HG02840 (cell line): ENCODE measurements around the gene PLAU.
A peak's percentile ranks its signal among the peaks of the same experiment; 100 is the strongest.

Experiments
- ATAC-seq: cut with Tn5 transposase; IDR thresholded peaks from one replicate; pipeline ENCODE4 v1.9.1; 2021; ENCODE audit warnings: mild to moderate bottlenecking, moderate library complexity, moderate number of reproducible peaks; ENCODE audit not compliant: unreplicated experiment, low FRiP score

The PLAU gene

GRCh38 chr10:73910764-73911552, at the start of gene PLAU:
TSS of gene PLAU (plus strand) at chr10:73911132. CDS start at chr10:73911556, 424 bp downstream.
- no peak for ATAC-seq

- no peak for ATAC-seq
These were observed 48.9 kb upstream of the PLAU start for GRCh38 chr10:73862011-73862410.

- ATAC-seq = no peak
These were observed 47.7 kb upstream of the PLAU start for GRCh38 chr10:73863039-73863817.

GRCh38 chr10:73864229-73864628, 46.7 kb upstream of the PLAU start:
- ATAC-seq = no peak

- no peak for ATAC-seq
These were observed 45.8 kb upstream of the PLAU start for GRCh38 chr10:73865107-73865458.

GRCh38 chr10:73865459-73866442, 45.2 kb upstream of the PLAU start:
- peak; percentile 59 for ATAC-seq

- no peak for ATAC-seq
These were observed 44.3 kb upstream of the PLAU start for GRCh38 chr10:73866621-73867020.

GRCh38 chr10:73867126-73867807, 43.7 kb upstream of the PLAU start:
- no peak for ATAC-seq

- ATAC-seq = no peak
These were observed 42.9 kb upstream of the PLAU start for GRCh38 chr10:73867871-73868631.

- no peak for ATAC-seq
These were observed 42.2 kb upstream of the PLAU start for GRCh38 chr10:73868655-73869195.

- no peak for ATAC-seq
These were observed 39.4 kb upstream of the PLAU start for GRCh38 chr10:73871295-73872189.

- no peak for ATAC-seq
These were observed 38.7 kb upstream of the PLAU start for GRCh38 chr10:73872190-73872710.

- ATAC-seq = no peak
These were observed 37.6 kb upstream of the PLAU start for GRCh38 chr10:73873142-73873837.

- peak; percentile 7 for ATAC-seq
These were observed 37.1 kb upstream of the PLAU start for GRCh38 chr10:73873838-73874215.

GRCh38 chr10:73874267-73875138, 36.4 kb upstream of the PLAU start, which contains the start of gene CAMK2G:
TSS of gene CAMK2G (minus strand) at chr10:73874555. CDS start at chr10:73874461, 94 bp downstream.
- ATAC-seq = peak; percentile 82

- no peak for ATAC-seq
These were observed 35.8 kb upstream of the PLAU start for GRCh38 chr10:73875139-73875475.
